HUES64 (cell line): ENCODE results near the gene COL27A1.

Experiments used
- H3K27ac ChIP-seq: 2 replicates; pipeline ENCODE4 v1.7.0; 2013; ENCODE audit warnings: low read depth, low read length, inconsistent platforms
- H3K27me3 ChIP-seq: 2 replicates; pipeline ENCODE4 v1.6.1; 2013; ENCODE audit warnings: mild to moderate bottlenecking, low read length; ENCODE audit not compliant: insufficient read depth
- H3K36me3 ChIP-seq: 2 replicates; pipeline ENCODE4 v1.6.1; 2013; ENCODE audit warnings: mild to moderate bottlenecking, low read length; ENCODE audit not compliant: insufficient read depth
- H3K4me1 ChIP-seq: 2 replicates; pipeline ENCODE4 v1.6.1; 2013; ENCODE audit warnings: mild to moderate bottlenecking, low read length, moderate library complexity; ENCODE audit not compliant: insufficient read depth
- H3K4me3 ChIP-seq: 2 replicates; pipeline ENCODE4 v1.5.1; 2013; ENCODE audit warnings: mild to moderate bottlenecking, low read length, moderate library complexity
- H3K9ac ChIP-seq: 2 replicates; pipeline ENCODE4 v1.6.1; 2013; ENCODE audit warnings: mild to moderate bottlenecking, low read depth, low read length
- H3K9me3 ChIP-seq: 2 replicates; pipeline ENCODE4 v1.6.1; 2013; ENCODE audit warnings: low read depth, low read length; ENCODE audit not compliant: insufficient read depth
- WGBS: fragments of 150-250, 120-280 bp; methylation state at CpG from one replicate; pipeline ENCODE4 v1.1.7; 2013; ENCODE audit warnings: missing lambda C conversion rate; 5-methylcytosine and 5-hydroxymethylcytosine counted together

COL27A1 gene

DNA sequence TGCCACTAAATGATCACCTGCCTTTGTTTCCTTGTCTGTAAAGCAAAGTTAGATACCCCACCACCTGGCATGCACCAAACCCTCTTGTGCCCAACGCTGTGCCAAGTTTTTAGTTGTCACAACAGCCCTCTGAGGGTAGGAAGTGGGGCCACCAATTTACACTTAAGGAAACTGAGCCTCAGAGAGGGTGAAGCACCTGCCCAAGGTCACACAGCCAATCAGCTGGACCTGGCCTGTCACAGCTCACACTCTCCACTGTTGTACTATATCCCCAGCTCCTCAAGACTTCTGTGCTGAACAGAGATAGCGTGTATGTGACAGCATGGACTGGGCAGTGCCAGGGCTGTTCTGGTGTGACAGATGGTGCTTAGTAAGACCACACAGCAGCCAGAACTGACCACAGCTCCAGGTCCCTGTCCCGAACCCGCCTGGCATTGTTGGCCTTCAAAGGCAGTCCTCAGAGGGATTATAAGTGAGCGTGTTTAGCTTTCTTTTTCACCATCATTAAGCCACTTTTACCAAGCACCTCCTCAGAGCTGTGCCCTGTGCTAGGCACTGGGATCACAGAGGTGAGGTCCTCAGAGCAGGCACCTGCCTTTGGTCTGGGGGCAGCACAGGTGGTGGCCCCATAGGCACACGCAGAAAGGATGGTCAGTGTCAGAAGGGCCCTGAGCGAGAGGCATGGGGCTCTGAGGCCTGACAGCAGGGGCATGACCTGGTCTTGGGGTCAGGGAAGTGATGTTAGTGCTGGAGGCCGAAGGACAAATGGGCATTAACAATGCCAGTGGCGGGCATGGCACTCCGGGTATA lies 71.1 kb downstream of the COL27A1 start:
- Histone ChIP-seq H3K9ac (no peak overlapping the region), H3K27me3 (no peaks in the 10 kb centered on the region), H3K27ac (no peak overlapping the region), H3K4me3 (no peak overlapping the region), H3K9me3 (no peaks in the 10 kb centered on the region), H3K4me1 (peaks cover 23% of the 10 kb centered on the region), H3K36me3 (no peaks in the 10 kb centered on the region)
- 95% methylated on average over 10 of the region's 10 CpGs for WGBS

DNA sequence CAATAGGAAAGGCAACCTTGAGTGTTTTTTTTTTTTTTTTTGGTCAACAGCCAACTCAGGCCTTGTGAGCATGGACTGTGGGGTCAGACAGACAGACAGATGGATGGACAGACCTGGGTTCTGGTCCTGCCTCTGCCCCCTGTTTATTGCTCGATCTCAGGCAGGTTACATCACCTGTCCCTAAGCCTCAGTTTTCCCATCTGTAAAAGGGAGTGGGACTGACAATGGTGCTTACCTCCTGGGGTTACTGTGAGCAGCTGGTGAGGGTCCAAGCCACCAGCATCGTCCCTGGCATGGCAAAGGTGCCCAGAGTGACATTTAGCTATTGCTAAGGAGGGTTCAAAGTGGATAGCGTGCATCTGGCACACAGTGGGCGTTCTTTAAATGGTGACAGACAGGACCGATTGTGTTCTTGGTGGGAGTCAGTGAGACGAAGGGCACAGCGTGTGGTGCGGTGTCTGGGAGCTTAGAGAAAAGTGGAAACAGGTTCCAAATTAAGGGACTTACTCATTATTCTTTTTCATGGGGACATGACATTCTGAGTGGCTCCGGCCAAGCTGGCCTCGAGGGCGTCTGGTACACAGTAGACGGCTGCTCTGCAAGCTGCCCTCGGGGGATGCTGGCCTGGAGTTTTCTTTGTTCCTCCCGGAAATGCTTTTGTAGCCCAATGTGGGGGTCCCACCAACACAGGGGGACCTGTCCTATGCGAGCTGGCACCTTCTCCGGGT lies 72.1 kb downstream of the COL27A1 start:
- Histone ChIP-seq H3K4me1 (peaks cover 23% of the 10 kb centered on the region), H3K27ac (no peak overlapping the region), H3K36me3 (no peaks in the 10 kb centered on the region), H3K9ac (no peak overlapping the region), H3K27me3 (no peaks in the 10 kb centered on the region), H3K9me3 (no peaks in the 10 kb centered on the region), H3K4me3 (no peak overlapping the region)
- 89% methylated on average over 16 of the region's 16 CpGs for WGBS

- no peak overlapping the region for H3K4me3 ChIP-seq
- H3K9ac ChIP-seq, result no peak overlapping the region
- H3K4me1 ChIP-seq, result peaks cover 23% of the 10 kb centered on the region
- H3K9me3 ChIP-seq, result no peaks in the 10 kb centered on the region
- H3K36me3 ChIP-seq, result no peaks in the 10 kb centered on the region
- no peak overlapping the region for H3K27ac ChIP-seq
- H3K27me3 ChIP-seq, result no peaks in the 10 kb centered on the region
- WGBS, result 76% methylated on average over 17 of the region's 17 CpGs
Observed at GRCh38 chr9:114228016-114228808, 72.9 kb downstream of the COL27A1 start.

- H3K27me3 ChIP-seq, result no peaks in the 10 kb centered on the region
- H3K27ac ChIP-seq, result peak overlapping the region; percentile 13; the same call in 1 of the 2 replicates
- H3K36me3 ChIP-seq, result no peaks in the 10 kb centered on the region
- no peaks in the 10 kb centered on the region for H3K9me3 ChIP-seq
- H3K4me3 ChIP-seq, result no peak overlapping the region
- no peak overlapping the region for H3K9ac ChIP-seq
- H3K4me1 ChIP-seq, result peaks cover 18% of the 10 kb centered on the region
- 53% methylated on average over 6 of the region's 6 CpGs for WGBS
Observed at GRCh38 chr9:114229295-114229694, 74.0 kb downstream of the COL27A1 start.

DNA sequence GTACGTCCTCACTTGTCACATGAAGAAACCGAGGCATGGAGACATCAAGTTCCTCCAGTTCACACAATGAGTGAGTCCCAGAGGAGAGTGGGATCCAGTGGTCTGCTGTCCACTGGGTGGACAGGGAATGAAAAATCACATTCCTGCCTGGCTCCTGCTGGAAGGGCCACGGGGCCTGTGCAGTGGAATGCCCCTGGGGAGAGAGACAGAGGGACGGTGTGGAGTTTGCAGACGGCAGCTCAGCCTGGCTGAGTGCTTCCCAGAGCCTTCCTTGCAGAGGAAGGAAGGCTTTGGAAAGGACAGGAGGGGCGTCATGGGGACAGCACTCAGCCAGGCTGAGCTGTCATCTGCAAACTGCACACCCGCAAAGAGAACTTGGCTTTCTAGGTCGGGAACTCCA lies 74.7 kb downstream of the COL27A1 start:
- Histone ChIP-seq H3K27me3 (no peaks in the 10 kb centered on the region), H3K9me3 (no peaks in the 10 kb centered on the region), H3K4me3 (no peak overlapping the region), H3K9ac (no peak overlapping the region), H3K4me1 (peaks cover 18% of the 10 kb centered on the region), H3K27ac (no peak overlapping the region), H3K36me3 (no peaks in the 10 kb centered on the region)
- WGBS, result 85% methylated on average over 8 of the region's 8 CpGs

DNA sequence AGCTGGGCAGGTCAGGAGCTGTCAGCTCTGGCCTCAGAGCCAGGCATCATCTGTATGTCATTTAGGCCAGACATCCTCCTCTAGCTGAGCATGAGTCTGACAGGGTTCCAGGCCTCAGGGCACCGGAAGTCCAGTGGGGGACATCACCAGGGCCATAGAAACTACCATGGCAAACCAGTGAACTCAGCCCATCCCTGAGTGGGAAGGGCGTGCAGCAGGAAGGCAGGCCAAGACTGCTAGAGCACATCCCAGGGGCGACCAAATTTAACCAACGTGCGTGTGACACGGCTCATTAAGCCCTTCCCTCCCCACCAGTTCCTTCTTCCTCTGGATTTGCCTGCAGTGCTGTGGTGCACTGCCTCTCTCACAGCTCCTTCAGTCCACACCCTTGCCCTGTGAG lies 75.9 kb downstream of the COL27A1 start:
- H3K9me3 ChIP-seq, result no peaks in the 10 kb centered on the region
- 95% methylated on average over 6 of the region's 6 CpGs for WGBS
- H3K27me3 ChIP-seq, result no peaks in the 10 kb centered on the region
- H3K4me3 ChIP-seq, result no peak overlapping the region
- no peak overlapping the region for H3K27ac ChIP-seq
- H3K4me1 ChIP-seq, result peaks cover 9% of the 10 kb centered on the region; the same call in 1 of the 2 replicates
- no peaks in the 10 kb centered on the region for H3K36me3 ChIP-seq
- no peak overlapping the region for H3K9ac ChIP-seq

GRCh38 chr9:114231719-114232449 lies 76.5 kb downstream of the COL27A1 start:
- Histone ChIP-seq H3K27ac (no peak overlapping the region), H3K36me3 (no peaks in the 10 kb centered on the region), H3K27me3 (no peaks in the 10 kb centered on the region), H3K9me3 (no peaks in the 10 kb centered on the region), H3K9ac (no peak overlapping the region; the same call in 1 of the 2 replicates), H3K4me1 (peaks cover 9% of the 10 kb centered on the region; the same call in 1 of the 2 replicates), H3K4me3 (no peak overlapping the region)
- 87% methylated on average over 12 of the region's 12 CpGs for WGBS

- no peak overlapping the region for H3K27ac ChIP-seq
- no peaks in the 10 kb centered on the region for H3K9me3 ChIP-seq
- H3K36me3 ChIP-seq, result no peaks in the 10 kb centered on the region
- 89% methylated on average over 10 of the region's 10 CpGs for WGBS
- H3K27me3 ChIP-seq, result no peaks in the 10 kb centered on the region
- no peak overlapping the region for H3K9ac ChIP-seq
- H3K4me3 ChIP-seq, result no peak overlapping the region
- H3K4me1 ChIP-seq, result peaks cover 4% of the 10 kb centered on the region; the same call in 1 of the 2 replicates
Observed at GRCh38 chr9:114233491-114234185, 78.3 kb downstream of the COL27A1 start.

- Histone ChIP-seq H3K27me3 (no peaks in the 10 kb centered on the region), H3K36me3 (no peaks in the 10 kb centered on the region), H3K9me3 (no peaks in the 10 kb centered on the region), H3K4me3 (no peak overlapping the region), H3K27ac (no peak overlapping the region), H3K4me1 (peaks cover 4% of the 10 kb centered on the region; the same call in 1 of the 2 replicates), H3K9ac (no peak overlapping the region)
- 81% methylated on average over 16 of the region's 16 CpGs for WGBS
Observed at GRCh38 chr9:114235033-114235661, 79.8 kb downstream of the COL27A1 start.
